GM12872 (cell line): ENCODE data around the gene VPS8.

Experiments
- CTCF ChIP-seq: IDR thresholded peaks from 3 replicates; pipeline ENCODE4 v1.5.1; 2011; ENCODE audit warnings: low read depth, mild to moderate bottlenecking, low read length, moderate library complexity; ENCODE audit not compliant: insufficient read depth

Gene VPS8

GRCh38 chr3:184798120-184798519 is 13.8 kb upstream of the VPS8 start:
- no peak for TF ChIP-seq CTCF

- TF ChIP-seq CTCF = no peak
Measured at GRCh38 chr3:184800349-184800930, 11.5 kb upstream of the VPS8 start.

- TF ChIP-seq CTCF = no peak
Measured at GRCh38 chr3:184801241-184801785, 10.7 kb upstream of the VPS8 start.

GRCh38 chr3:184802150-184802549 is 9.8 kb upstream of the VPS8 start:
- TF ChIP-seq CTCF = no peak

GRCh38 chr3:184804801-184805200 is 7.2 kb upstream of the VPS8 start:
- TF ChIP-seq CTCF = no peak

- no peak for TF ChIP-seq CTCF
Measured at GRCh38 chr3:184805351-184806038, 6.5 kb upstream of the VPS8 start.

GRCh38 chr3:184806567-184807271 is 5.2 kb upstream of the VPS8 start:
- TF ChIP-seq CTCF = no peak
